ENCODE measurements around the gene KRT83. TPM values are rescaled to one million over a fixed set of nuclear protein-coding genes. Genes with fewer than 3 reads are reported as not detected.

The KRT83 gene
- total and polyA plus RNA-seq, 2 donors (not counting 1 experiment from before 2014, with no cell fraction given) = not detected

DNA sequence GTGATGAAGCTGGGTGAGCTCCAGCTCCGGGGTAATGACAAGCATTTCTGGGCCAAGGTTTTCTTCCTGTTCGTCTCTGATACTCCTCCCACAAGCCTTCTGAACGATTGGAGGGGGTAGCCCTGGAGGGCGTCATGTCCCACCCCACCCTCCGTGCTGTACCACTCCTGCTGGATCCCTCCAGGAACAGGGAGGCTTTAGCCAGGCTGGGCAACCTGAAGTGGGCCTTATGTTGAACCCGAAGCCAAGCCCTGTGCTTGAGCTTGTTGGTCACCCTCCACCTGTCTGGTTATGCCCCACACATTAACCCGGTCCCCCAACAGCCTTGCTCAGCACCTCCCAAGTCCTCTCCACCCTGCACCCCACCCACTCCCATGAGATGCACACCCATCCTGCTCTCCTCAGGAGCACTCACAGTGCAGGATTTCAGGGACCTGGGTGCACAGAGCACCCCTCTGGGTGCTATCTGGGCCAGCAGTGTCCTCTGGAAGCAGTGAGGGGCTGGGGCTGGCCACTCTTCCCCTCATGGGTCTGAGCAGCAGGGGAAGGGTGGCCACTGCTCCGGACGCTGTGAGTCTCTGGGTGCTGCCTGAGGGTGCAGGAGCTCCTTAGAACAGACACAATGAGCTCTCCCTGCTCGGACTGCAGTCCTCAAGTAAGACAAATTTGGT lies 6.8 kb upstream of the KRT83 start:
- no peak overlapping the region for H3K9ac ChIP-seq (ENCODE audit: insufficient read depth, low read length)
- DNase-seq (ENCODE audit: low read depth in 2 of 2) = no peak
- no peaks in the 10 kb centered on the region for H4K20me1 ChIP-seq (ENCODE audit: control insufficient read depth, extremely low read depth, insufficient read depth, low read length)
- no peaks in the 10 kb centered on the region for H3K36me3 ChIP-seq (ENCODE audit: control insufficient read depth, insufficient read depth, low read length)
- TF ChIP-seq, protein P1, sequence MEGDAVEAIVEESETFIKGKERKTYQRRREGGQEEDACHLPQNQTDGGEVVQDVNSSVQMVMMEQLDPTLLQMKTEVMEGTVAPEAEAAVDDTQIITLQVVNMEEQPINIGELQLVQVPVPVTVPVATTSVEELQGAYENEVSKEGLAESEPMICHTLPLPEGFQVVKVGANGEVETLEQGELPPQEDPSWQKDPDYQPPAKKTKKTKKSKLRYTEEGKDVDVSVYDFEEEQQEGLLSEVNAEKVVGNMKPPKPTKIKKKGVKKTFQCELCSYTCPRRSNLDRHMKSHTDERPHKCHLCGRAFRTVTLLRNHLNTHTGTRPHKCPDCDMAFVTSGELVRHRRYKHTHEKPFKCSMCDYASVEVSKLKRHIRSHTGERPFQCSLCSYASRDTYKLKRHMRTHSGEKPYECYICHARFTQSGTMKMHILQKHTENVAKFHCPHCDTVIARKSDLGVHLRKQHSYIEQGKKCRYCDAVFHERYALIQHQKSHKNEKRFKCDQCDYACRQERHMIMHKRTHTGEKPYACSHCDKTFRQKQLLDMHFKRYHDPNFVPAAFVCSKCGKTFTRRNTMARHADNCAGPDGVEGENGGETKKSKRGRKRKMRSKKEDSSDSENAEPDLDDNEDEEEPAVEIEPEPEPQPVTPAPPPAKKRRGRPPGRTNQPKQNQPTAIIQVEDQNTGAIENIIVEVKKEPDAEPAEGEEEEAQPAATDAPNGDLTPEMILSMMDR (conservative IDR thresholded peaks at IDR 0.05 in 1 of 2, IDR thresholded peaks at IDR 0.05 in 1 of 2; ENCODE audit: low read depth in 1 of 2, low read length in 2 of 2) = no peak
- TF ChIP-seq EZH2 (IDR thresholded peaks at IDR 0.05; ENCODE audit: low read length, missing control alignments) = no peak
- H3K4me1 ChIP-seq (ENCODE audit: control insufficient read depth, extremely low read depth, insufficient read depth, low read length) = no peaks in the 10 kb centered on the region
- H3K27ac ChIP-seq (ENCODE audit: insufficient read depth, low read length) = no peak overlapping the region
- H3K9me3 ChIP-seq (ENCODE audit: control insufficient read depth, insufficient read depth, low read depth, low read length) = no peaks in the 10 kb centered on the region
- H3K4me2 ChIP-seq (ENCODE audit: extremely low read depth, insufficient read depth, low read length) = no peak overlapping the region
- peaks cover 18% of the 10 kb centered on the region for H3K27me3 ChIP-seq (ENCODE audit: control insufficient read depth, insufficient read depth, low read length)
- H2AFZ ChIP-seq (ENCODE audit: low read length) = no peak overlapping the region
- H3K4me3 ChIP-seq (replicated peaks in 1 of 4; ENCODE audit: control extremely low read depth in 1 of 4, insufficient read depth in 1 of 4, low read depth in 3 of 4, low read length in 4 of 4) = no peak overlapping the region
- H3K79me2 ChIP-seq (ENCODE audit: control insufficient read depth, insufficient read depth, low read length) = no peaks in the 10 kb centered on the region

DNA sequence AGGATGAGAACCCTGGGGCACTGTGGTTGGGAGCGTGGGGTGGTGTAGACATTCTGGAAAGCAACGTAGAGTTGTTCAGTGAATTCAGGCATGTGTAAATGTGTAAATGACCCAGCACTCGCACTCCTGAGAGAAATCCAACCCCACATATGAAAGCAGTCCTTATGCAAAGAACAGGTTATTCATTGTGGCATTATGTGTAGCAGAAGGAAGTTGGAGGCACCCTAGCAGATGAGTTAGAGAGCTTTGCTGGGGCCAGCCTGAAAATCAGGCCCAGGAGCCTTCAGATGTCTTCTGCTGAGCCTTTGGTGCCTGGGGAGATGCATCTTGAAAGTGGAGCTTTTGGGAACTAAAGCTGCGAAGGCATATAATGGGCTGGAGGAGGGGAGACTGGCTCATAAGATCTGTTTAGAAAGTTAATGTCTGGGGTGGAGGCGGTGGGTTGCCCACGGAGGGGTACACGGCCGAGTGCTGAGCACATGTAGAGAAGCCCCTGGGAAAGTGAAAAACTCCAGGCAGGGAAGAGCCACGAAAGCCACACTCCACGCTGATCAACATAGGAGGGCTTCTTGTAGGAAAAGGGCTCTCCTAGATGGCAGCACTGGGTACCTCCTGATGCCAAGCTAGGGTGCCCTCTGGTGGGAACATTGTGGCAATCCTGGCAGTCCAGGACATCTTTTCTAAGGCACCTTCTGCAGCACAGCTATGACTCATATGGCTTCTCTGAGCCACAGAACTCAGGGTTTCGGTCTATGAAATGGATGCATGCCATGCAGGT lies 6.0 kb upstream of the KRT83 start:
- Histone ChIP-seq H3K4me3 (replicated peaks in 1 of 4; ENCODE audit: control extremely low read depth in 1 of 4, insufficient read depth in 1 of 4, low read depth in 3 of 4, low read length in 4 of 4) (no peak overlapping the region), H3K36me3 (ENCODE audit: control insufficient read depth, insufficient read depth, low read length) (no peaks in the 10 kb centered on the region), H3K9ac (ENCODE audit: insufficient read depth, low read length) (no peak overlapping the region), H3K9me3 (ENCODE audit: control insufficient read depth, insufficient read depth, low read depth, low read length) (no peaks in the 10 kb centered on the region), H4K20me1 (ENCODE audit: control insufficient read depth, extremely low read depth, insufficient read depth, low read length) (no peaks in the 10 kb centered on the region), H3K79me2 (ENCODE audit: control insufficient read depth, insufficient read depth, low read length) (no peaks in the 10 kb centered on the region), H3K4me2 (ENCODE audit: extremely low read depth, insufficient read depth, low read length) (no peak overlapping the region), H2AFZ (ENCODE audit: low read length) (no peak overlapping the region), H3K4me1 (ENCODE audit: control insufficient read depth, extremely low read depth, insufficient read depth, low read length) (no peaks in the 10 kb centered on the region), H3K27me3 (ENCODE audit: control insufficient read depth, insufficient read depth, low read length) (peaks cover 22% of the 10 kb centered on the region), H3K27ac (ENCODE audit: insufficient read depth, low read length) (no peak overlapping the region)
- TF ChIP-seq, protein P1 (conservative IDR thresholded peaks at IDR 0.05 in 1 of 2, IDR thresholded peaks at IDR 0.05 in 1 of 2; ENCODE audit: low read depth in 1 of 2, low read length in 2 of 2) = peak; percentile 96
- TF ChIP-seq EZH2 (IDR thresholded peaks at IDR 0.05; ENCODE audit: low read length, missing control alignments) = no peak
- peak; percentile 89 to 94 for DNase-seq (ENCODE audit: low read depth in 2 of 2)

DNA sequence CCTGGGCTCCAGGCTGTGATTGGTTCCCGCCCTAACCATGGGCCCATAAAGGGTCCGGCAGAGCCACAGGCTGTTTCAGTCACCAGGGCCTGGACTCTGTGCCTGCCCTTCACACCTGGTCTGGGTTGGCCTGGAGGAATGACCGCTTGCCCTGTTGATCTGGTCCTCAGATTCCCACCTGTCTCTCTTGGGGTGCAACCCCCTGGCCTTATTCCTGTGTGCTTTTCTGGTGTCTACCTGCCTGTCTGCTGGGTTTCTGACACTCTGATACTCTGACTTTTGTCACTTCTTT lies 2.9 kb upstream of the KRT83 start:
- Histone ChIP-seq H3K27ac (ENCODE audit: insufficient read depth, low read length) (no peak overlapping the region), H3K27me3 (ENCODE audit: control insufficient read depth, insufficient read depth, low read length) (peaks cover 30% of the 10 kb centered on the region), H3K36me3 (ENCODE audit: control insufficient read depth, insufficient read depth, low read length) (no peaks in the 10 kb centered on the region), H3K79me2 (ENCODE audit: control insufficient read depth, insufficient read depth, low read length) (no peaks in the 10 kb centered on the region), H2AFZ (ENCODE audit: low read length) (no peak overlapping the region), H3K4me3 (replicated peaks in 1 of 4; ENCODE audit: control extremely low read depth in 1 of 4, insufficient read depth in 1 of 4, low read depth in 3 of 4, low read length in 4 of 4) (no peak overlapping the region), H4K20me1 (ENCODE audit: control insufficient read depth, extremely low read depth, insufficient read depth, low read length) (no peaks in the 10 kb centered on the region), H3K9ac (ENCODE audit: insufficient read depth, low read length) (no peak overlapping the region), H3K4me2 (ENCODE audit: extremely low read depth, insufficient read depth, low read length) (no peak overlapping the region), H3K9me3 (ENCODE audit: control insufficient read depth, insufficient read depth, low read depth, low read length) (no peaks in the 10 kb centered on the region), H3K4me1 (ENCODE audit: control insufficient read depth, extremely low read depth, insufficient read depth, low read length) (no peaks in the 10 kb centered on the region)
- DNase-seq (ENCODE audit: low read depth in 2 of 2) = no peak
- TF ChIP-seq EZH2 (IDR thresholded peaks at IDR 0.05; ENCODE audit: low read length, missing control alignments) = no peak
- TF ChIP-seq, protein P1 (conservative IDR thresholded peaks at IDR 0.05 in 1 of 2, IDR thresholded peaks at IDR 0.05 in 1 of 2; ENCODE audit: low read depth in 1 of 2, low read length in 2 of 2) = no peak

All from fibroblast of lung (primary cell).